Stimulated activated CD4-positive, alpha-beta T cell treated with anti-CD3 and anti-CD28 coated beads, Interleukin-1b, Interleukin-23, amount 100 ng/mL, for 24 hours (primary cell): ENCODE results near the gene NFATC1.
A peak's percentile ranks its signal among the peaks of the same experiment; 100 is the strongest.

Source experiments
- DNase-seq, 4 experiments: peaks; one replicate each; pipeline ENCODE4 v3.0.0-alpha.2; 2020; ENCODE audit warnings: low read depth in 4 of 4, low spot score in 1 of 4

The NFATC1 gene

DNA sequence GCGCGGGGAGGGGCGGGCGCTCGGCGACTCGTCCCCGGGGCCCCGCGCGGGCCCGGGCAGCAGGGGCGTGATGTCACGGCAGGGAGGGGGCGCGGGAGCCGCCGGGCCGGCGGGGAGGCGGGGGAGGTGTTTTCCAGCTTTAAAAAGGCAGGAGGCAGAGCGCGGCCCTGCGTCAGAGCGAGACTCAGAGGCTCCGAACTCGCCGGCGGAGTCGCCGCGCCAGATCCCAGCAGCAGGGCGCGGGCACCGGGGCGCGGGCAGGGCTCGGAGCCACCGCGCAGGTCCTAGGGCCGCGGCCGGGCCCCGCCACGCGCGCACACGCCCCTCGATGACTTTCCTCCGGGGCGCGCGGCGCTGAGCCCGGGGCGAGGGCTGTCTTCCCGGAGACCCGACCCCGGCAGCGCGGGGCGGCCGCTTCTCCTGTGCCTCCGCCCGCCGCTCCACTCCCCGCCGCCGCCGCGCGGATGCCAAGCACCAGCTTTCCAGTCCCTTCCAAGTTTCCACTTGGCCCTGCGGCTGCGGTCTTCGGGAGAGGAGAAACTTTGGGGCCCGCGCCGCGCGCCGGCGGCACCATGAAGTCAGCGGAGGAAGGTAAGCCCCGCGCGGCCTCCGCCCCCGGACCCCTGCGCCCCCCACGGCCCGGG, at the start of gene NFATC1:
Gene NFATC1, plus strand, starts transcription at position 170 of the 644 bp plus-strand sequence. Its CDS starts 295 bp downstream, at position 465.
- DNase-seq, result peak; percentile 65 to 87 (median 76)

DNA sequence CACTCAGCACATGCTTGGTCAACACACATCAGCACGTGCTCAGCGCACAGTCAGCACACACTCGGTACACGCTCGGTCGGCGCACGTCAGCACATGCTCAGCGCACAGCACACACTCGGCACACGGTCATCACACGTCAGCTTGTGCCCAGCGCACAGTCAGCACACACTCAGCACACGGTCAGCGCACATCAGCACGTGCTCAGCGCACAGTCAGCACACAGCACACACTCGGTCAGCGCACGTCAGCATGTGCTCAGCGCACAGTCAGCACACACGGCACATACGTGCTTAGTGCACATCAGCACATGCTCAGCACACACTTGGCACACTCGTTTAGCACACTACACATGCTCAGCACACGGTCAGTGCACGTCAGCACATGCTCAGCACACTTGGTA, 49.7 kb upstream of the NFATC1 start:
- no peak for DNase-seq

GRCh38 chr18:79348066-79348465, 47.7 kb upstream of the NFATC1 start:
- no peak for DNase-seq

GRCh38 chr18:79352432-79352831, 43.3 kb upstream of the NFATC1 start:
- DNase-seq, result no peak

GRCh38 chr18:79353267-79353666, 42.5 kb upstream of the NFATC1 start:
- DNase-seq, result no peak

- no peak for DNase-seq
Measured at GRCh38 chr18:79354350-79354749, 41.4 kb upstream of the NFATC1 start.

GRCh38 chr18:79355433-79356335, 40.0 kb upstream of the NFATC1 start:
- no peak for DNase-seq

- no peak for DNase-seq
Measured at GRCh38 chr18:79356435-79356834, 39.3 kb upstream of the NFATC1 start.

DNA sequence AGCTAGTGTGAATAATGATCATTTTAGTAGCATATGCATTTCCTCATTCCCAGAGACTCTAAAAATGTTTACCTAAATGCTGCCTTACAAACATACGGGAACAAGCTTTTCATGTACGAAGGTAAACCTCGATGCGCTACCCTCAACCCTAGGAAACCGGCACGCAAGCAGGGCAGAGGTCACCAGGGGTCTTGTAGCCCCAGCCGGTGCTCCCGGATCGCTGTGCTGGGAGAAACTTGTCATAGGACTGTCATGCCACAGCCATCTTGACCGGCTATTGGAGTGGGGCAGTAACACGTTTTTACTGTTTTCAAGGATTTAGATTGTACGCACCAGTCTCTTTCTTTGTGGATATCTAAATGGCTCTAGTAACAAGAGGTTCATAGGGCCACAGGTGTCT, 34.8 kb upstream of the NFATC1 start:
- no peak for DNase-seq

GRCh38 chr18:79361766-79362522, 33.8 kb upstream of the NFATC1 start:
- DNase-seq, result no peak

DNA sequence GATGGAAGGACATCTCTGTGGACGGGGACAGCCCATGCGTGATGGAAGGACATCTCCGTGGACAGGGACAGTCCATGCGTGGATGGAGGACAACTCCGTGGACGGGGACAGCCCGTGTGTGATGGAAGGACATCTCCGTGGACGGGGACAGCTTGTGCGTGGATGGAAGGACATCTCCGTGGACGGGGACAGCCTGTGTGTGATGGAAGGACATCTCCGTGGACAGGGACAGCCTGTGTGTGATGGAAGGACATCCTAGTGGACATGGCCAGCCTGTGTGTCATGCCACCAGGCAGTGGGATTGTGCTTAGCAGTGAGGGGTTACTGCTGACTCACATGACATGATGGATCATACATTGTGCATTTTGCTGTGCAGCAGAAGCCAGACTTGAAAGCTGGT, 30.0 kb upstream of the NFATC1 start:
- no peak for DNase-seq

DNA sequence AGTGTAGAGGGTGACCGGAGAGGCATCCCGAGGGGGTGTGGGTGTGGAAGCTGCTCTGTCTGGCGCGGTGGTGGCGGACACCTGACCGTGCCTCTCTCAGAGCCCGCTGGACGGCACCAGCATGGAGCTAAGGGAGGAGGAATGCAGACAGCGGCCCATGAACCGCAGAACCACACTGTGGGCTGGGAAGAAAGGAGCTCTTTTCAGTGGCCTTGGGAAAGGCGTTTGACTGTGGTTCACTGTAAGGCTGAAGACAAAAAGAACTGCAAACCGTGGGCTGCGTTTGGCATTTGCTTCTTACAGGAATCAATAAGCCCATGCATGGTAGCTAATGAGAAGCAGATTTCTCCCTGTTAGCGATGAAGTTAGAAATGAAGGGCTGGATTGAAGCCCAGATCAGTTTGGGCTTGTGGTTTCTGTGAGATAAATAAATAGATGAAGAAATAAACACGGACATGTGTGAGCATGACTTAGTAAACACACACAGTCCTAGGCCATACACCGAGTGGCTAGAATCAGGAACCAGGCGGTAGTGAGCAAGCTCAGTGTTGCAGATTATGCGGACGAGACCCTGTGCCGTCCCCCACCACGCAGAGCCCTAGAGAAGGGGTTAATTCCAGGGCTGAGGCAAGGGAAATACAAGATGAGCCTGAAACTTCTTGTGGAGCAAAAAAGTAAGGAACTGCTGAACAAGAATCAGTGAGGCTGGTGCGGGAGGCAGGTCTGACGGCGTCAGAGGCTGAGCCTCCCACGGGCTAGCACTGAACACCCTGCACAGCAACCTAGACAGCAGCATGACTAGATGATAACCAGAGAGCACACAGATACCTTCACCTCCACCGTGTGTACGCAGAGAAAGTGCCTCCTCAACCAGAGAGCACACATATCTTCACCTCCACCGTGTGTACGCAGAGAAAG, 29.3 kb upstream of the NFATC1 start:
- DNase-seq, result no peak

DNA sequence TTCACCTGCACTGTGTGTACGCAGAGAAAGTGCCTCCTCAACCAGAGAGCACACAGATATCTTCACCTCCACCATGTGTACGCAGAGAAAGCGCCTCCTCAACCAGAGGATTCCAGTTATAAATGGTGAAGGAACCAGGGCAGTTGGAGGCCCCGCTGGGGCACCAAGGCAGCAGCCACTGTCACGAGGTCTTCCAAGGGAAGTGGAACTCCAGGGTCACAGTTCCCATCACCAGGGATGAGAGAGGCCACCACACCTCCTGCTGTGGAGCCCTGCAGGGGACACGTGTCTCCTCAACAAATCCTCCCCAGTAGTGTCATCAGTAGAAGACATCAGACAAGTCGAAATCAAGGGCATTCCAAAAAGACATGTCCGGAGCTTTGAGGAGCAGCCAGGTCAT, 28.2 kb upstream of the NFATC1 start:
- DNase-seq, result no peak

DNA sequence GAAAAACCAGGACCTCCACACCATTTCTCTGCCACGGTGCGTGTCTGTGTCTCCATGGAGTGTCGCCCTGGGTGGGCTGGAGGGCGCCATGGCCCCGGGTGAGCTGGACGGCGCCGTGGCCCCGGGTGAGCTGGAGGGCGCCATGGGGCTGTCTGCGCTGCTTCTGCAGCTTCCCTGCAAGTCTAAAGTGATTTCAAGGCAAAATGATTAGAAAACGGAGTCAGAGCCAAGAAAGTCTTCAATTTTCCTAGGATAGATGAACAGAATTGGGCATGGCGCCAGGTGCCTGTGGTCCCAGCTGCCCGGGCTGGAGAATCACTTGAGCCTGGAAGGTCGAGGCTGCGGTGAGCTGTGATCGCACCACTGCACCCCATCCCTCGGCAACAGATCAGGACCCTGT, 27.7 kb upstream of the NFATC1 start:
- no peak for DNase-seq

DNA sequence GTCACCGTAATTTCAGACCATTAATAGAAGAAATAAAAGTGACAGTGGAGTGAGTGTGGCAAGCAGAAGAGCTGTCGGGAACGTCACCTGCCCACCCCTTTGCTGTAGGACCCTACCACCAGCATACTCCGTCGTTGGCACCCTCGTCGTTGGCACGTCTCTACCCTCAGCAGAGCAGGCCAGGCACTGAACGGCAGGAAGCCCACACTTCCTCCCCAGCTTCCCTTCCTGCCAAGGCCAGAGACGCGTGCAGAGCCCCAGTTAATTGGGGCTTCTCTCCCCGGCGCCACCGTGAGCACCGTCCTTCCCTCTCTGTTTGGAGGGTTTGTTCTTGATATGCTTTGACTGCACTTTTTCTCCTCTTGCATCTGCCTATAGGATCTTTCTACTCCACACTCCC, 27.0 kb upstream of the NFATC1 start:
- no peak for DNase-seq

DNA sequence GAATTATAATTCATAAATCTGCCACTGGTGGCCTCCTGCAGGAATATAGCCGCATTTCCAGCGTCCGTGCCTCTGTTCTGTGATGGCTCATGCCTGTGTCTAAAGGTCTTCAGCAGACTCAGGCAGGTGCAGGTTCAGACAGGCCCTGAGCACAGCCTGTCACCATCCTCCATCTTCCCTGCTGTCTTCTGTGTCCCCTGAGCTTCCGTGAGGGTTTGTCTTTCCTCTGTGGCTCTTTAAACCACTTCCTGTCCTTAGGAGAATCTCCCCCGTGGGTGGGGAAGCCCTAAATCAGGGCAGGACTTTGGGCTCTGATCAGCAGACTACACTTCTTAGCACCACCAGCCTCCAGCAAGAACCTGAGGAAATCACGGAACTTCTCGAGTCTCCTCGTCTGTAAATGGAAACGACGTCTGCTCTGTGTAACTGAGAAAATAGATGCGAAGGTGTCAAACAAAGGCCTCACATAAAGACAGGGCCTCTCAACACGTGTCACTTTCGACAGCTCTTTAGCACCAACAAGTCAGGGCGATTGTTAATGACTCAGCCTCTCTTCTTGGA, 24.1 kb upstream of the NFATC1 start:
- DNase-seq, result no peak

DNA sequence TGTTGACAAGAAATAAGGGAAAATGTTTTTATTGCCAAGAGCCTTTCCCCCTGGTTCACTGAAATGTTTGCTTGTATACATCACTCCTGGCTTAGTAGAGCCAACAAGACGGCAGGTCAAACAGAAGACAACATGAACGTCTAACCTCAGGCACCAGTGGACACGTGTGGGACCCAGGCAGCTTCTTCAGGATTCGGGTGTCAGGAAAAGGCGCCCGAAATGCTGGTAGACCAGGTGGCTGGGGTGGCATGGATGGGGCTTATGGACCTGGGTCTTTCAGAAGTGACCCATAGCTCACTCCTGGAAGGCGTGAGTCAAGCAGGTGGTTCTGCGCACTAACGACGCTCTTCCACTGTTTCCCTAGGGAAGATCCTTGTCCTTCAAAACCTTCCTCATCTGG, 23.3 kb upstream of the NFATC1 start:
- no peak for DNase-seq

DNA sequence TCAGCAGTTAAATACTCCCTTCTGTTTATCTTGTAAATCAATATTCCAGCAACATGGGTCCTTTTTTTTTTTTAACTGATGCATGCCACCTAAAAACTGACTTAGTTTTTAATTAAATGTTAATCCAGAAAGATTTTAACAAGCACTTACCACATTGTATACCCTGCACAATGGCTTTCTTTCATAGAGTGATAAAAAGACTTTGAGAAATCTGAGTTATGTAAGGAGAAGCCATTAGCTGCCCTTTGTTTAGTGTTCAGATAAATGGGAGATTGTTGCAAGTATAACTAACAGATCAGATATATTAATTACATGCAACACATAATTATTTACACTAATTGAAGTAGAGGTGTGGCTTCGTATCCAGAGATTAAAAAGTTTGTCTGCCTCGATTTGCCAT, 22.7 kb upstream of the NFATC1 start:
- DNase-seq, result no peak

GRCh38 chr18:79373736-79374135, 22.0 kb upstream of the NFATC1 start:
- no peak for DNase-seq

DNA sequence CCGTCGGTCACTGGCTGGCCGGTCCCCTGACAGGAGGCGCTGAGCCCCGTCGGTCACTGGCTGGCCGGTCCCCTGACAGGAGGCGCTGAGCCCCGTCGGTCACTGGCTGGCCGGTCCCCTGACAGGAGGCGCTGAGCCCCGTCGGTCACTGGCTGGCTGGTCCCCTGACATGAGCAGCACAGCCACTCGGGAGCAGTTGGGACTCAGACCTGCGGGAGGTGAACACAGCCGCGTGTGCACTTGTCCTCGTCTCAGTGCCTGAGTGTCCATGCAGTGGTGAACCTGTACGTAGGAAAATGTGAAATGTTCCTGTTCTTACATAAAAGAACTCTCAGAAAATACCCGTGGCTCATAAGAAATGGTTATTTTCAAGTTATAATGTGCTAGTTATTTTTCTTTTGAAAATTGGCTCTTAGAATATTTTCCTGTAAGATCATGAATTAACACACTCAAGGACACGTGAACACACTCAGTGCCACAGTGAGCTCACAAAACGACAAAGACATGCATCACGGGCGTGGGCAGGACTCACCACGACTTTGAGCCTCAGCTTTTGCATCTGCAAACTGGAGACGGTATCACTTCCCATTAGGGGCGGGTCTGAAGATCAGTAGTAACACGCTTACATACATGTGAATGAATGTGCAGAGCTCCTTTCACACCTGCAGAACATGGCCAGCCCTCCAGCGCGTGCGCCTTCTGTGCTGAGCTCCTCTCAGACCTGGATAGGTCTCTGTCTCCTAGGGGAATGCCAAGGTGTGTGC, 21.1 kb upstream of the NFATC1 start:
- no peak for DNase-seq
